HG03045 (cell line): ENCODE results near the gene TMEM242.

Experiments
- ATAC-seq: cut with Tn5 transposase; IDR thresholded peaks from one replicate; pipeline ENCODE4 v1.9.1; 2021; ENCODE audit warnings: mild to moderate bottlenecking, moderate library complexity; ENCODE audit not compliant: unreplicated experiment

TMEM242 gene

DNA sequence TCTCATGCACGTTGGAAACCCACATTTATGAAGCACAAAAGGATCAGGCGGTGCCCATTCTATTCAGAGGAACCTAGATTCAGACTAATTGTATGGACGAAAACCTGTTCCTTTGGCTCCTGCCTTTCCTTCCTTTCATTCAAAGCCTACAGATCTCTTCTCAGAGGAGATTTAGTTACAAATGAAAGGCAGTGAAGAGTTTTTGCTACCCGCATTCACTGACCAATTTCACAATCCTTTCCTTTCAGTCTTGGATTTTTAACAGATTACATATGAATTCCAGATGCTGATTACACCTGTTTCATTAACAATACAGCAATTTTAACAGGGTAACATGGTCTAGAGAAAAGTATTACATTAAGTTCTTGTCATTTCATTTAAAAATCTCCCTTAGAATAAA is 32.0 kb downstream of the TMEM242 start:
- ATAC-seq = no peak

DNA sequence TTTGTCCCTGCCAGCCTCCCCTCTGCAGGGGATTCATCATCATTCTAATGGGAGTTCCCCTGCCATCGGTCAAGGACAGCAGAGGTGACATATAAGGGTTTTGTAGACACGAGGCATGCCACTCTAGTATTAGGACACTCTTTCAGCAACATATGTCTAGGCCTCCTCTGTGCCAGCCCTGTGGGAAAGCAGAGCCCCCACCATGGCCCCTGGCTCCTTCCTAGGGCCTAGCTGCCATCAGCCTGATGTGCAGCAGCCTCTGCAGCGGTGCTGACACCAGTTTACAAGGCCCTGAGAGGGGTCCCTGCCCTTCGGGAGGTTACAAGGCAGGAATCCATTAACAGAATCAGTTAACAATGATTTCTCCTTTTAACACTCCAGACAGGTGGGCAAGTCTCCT is 32.5 kb downstream of the TMEM242 start:
- no peak for ATAC-seq

DNA sequence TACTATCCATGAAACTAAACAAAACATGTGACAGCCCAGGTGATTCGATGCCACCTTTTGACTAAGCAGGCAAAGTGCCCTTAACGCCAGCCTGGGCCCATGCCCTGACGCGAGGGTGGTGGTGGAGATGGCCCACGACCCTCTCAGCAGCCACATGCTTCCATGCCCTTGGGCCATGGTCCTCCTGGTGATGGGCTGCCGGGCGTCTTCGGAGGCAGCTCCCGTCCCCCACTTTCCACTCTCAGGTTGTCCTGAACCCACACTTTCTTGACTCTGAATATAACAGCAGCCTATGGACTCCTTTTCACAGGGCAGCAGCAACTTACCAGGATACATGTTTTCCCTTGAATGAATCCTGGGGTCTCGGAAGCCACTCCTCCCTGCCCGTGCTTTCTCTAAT is 33.6 kb downstream of the TMEM242 start:
- ATAC-seq = no peak

DNA sequence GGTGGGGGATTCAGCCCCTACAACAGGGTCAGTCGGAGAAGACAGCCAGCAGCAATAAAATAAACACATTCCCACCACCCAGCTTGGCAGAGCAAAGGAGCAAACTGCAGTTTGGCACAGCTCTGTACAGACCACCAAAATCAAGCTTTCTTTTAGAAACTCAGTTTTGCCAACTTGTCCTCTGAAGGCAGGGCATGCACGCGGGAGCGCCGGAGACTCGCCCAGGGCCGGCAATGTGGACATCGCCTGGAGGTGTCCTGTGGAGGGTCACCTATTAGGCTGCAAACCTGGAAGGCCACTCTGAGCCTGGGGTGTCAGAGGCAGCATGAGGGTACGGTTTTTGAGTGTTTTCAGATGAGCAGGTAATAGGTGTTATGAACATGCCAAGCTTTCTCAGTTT is 34.7 kb downstream of the TMEM242 start:
- no peak for ATAC-seq

DNA sequence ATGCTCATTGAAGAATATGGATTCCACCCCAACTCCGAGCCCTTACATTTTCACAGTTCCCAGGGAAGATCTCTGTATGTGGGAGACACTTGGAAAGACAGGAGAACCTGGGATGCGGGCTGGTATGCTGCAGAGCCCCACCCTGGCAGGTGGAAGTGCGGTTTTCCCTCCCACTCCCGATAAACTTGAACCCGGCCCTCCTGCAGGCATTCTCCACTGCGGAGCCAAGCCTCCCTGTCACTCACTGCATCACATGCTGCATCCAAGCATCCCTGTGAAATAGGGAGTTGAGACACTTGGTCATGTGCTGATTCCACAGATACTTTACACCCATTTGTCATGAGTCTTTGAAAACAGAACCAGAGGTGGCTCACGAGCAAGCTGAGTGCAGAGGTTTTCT is 35.4 kb downstream of the TMEM242 start:
- ATAC-seq = no peak

DNA sequence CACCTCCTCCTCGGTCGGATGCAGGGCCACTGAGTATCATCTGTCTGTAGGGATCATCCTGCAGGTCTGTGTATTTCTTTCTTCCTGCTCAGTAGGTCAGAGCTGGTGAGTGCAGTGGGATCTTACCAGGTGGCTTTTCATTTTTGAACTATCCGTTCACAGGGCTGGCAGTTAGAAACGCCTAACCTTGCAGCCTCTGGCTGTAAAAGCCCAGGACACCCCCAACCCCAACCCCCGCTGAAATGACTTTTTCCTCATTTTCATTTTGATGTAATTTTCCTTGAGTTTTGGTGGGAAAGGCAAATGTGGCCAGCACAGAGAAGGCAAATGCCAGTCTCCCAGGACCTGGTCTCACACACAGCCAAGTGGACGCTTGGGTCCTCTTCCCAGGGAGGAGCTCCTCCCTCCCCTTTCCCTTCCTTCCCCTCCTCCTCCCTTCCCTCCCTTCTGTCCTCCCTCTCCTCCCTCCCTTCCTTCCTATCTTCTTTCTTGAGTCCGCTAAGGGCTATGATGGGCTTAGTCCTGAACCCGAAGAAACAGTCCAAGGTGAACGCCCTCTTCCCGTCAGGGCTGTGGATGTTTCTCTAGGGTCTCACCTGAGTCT is 36.0 kb downstream of the TMEM242 start:
- no peak for ATAC-seq

DNA sequence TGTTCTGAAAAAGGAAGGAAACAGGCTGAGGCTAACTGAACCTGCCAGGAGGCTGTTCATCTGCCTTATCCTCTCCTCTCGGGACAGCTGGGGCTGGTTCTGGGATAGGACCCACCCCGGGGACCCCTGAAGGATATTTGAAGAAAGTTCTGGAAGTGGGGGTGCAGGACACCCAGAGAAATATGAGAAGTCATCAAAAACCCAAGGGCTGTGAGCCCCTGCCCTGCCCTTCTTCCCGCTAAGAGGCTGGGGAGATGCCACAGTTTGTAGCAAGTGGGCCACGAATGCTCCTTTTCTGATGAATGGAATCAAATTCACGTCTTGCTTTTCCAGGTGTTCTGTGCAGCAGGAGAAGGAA is 37.9 kb downstream of the TMEM242 start:
- ATAC-seq = no peak

DNA sequence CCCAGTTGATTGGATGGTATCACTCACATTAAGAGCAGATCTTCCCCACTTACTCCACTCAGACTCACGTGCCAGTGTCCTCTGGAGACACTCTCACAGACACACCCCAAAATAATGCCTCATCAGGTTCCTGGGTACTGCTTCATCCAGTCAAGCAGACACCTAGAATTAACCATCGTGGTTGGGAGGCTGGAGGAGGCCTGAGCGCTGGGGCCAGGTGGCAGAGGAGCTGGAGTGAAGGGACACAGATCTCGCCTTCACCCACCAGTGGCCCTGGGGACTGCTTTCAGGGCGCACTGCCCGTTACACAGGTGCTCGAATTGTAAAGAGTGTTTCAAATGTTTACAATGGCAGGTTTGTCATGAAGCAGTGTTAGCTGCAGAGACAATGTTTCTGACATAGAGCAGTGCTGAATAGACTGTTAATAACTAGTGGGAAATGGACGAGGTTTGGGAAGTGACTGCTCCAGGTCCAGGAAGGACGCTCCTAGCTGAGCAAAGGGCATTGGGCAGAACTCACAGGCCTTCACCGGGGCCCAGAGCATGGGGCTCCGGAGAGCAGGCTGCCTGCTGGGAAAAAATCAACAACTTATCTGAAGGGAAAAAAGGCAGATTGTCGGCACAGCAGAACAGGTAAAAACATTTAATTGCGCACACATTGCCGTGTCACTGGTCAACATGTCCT is 38.4 kb downstream of the TMEM242 start:
- ATAC-seq = no peak

DNA sequence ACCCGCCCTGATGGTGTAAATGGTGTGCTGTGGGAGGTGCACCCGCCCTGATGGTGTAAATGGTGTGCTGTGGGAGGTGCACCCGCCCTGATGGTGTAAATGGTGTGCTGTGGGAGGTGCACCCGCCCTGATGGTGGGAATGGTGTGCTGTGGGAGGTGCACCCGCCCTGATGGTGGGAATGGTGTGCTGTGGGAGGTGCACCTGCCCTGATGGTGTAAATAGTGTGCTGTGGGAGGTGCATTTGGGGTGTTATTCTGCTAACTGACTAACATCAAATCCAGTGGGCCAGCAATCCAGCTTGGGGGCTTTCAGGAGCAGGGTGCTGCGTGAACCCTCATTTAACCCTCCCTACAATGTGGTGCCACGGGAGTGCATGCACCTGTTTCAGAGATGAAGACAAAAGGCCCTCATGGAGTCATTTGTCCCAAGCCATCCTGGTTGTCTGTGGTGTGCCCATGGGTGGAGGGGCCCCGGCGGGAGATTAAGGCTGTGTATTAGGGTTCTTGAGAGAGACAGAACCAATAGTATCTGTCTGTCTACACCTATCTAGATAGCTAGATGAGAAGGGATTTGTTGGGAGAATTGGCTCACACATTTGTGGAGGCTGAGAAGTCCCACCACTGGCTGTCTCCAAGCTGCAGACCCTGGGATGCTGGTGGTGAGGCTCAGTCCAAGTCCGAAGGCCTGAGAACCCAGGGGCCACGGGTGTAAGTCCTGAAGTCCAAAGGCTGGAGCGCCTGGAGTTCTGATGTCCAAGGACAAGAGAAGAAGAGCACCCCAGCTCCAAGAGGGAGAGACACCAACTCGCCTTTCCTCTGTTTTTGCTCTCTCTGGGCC is 39.2 kb downstream of the TMEM242 start:
- no peak for ATAC-seq

DNA sequence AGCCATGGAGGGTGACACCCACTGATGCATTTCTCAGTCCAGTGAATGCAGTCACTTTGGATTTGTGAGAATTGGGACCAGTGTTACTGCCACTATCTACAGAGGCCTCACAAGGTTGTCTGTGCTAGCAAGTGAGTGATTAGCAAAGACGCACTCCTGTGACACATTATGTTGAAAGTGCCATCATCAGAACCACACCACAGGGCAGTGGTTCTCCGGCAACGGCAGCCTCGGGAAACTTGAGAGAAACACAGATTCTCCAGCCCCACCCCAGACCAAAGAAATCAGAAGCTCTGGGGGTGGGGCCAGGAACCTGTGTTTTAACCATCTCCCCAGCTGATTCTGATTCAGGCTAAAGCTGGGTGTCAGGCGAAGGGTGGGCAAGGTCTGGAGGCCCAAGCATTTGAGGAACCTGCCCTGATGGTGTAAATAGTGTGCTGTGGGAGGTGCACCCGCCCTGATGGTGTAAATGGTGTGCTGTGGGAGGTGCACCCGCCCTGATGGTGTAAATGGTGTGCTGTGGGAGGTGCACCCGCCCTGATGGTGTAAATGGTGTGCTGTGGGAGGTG is 39.9 kb downstream of the TMEM242 start:
- ATAC-seq = no peak

DNA sequence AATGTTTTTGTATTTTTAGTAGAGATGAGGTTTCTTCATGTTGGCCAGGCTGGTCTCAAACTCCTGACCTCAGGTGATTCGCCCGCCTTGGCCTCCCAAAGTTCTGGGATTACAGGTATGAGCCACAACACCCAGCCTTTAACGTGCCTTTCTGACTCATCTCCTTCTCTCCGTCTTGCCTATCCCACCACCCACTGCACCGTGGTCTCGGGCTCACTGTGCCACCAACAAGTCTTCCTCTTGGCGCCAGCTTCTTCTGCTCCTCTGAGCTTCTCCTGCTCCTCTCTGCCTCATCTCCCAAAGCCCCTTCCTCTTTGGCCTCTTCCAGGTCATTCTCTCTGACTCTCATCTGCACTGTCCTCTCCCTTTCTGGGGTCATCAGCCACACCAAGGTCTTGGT is 41.0 kb downstream of the TMEM242 start:
- no peak for ATAC-seq

DNA sequence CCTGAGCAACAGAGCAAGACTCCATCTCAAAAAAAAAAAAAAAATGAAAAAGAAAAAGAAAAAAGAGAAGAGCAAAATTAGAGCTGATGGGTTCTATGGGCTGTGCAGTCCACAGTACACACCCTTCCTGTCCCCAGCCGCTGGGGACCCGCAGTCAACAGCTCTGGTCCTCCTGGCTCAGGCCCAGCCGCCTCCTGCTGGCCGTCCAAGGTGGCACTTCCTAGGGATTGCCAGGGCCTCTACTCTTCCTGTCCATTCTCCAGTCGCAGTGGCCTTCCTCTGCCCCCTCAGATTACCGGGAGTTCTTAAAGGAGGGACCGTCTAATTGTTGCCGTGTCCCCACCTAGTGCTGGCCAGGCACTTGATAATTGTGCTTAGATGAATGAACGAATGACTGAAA is 41.7 kb downstream of the TMEM242 start:
- ATAC-seq = no peak

DNA sequence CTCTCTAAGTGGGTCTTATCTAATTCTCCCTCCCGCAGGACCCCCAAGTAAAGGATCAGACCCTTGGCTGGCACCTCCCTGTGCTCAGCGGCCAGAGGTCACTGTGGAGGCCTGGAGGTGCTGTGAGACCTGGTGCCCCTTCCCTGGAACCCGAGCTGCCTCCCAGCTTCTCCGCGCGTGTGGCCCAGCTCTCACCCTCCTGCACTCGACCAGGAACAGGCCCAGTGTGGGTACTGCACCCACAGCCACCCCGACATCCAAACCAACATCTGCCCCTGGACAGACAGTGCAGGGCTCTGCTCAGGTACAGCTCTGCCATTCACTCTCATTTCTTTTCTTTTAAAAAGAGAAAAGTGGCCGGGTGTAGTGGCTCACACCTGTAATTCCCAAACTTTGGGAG is 42.4 kb downstream of the TMEM242 start:
- ATAC-seq = no peak

DNA sequence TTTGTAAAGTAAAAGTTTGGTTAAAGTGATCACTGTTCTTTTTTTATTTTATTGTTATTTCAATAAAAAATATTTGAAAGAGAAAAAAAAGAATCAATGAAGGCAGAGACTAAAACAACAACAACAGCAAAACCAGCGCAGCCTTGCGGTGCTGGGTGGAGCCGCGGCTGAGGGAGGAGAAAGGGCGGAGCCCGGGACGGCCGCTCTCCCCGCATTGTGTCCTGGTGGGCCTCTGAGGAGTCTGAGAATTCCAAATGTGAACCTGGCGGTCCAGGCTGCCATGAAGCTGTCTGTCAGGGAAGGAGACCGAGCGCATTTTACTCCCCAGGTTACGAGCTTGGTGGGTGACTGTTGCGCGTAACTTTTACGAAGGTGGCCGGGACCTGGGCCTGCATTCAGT is 43.2 kb downstream of the TMEM242 start:
- ATAC-seq = no peak

DNA sequence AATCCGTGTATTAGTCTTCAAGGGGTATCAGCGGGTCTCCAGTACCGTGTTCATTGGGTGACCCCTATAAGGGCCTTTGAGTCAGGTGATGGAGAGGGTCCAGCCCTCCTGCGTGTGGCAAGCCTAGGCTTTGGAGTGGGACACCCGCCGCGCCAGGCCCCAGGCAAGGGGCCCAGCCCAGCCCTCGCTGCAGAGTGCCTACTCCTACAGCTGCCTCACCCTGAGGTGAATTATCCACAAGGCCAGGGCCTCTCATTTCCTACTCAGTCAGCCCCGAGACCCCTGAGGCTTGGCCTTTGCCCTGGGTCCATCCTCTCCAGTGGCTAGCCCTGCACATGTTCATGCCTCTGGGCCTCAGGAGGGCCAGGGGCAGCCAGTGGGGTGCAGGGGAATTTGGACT is 45.1 kb downstream of the TMEM242 start:
- no peak for ATAC-seq

DNA sequence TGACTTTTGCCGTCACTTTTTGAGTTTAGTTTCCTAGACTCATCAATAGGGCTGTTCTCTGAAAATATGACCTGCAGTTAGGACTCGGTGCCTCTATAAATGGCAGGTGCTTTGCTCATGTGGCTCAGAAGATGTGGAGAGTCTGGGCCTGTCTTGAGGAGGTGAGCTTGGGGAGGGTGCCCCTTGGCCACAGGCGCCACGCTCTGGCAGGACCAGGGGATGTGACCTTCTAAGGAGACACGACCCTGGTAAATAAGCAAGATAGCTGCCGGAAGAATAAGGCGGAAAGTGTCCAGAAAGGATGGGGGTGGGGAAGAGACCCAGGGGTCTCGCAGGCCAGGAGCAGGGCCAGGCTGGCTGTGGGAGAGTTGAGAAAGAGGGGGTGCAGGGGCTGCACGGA is 46.6 kb downstream of the TMEM242 start:
- no peak for ATAC-seq

DNA sequence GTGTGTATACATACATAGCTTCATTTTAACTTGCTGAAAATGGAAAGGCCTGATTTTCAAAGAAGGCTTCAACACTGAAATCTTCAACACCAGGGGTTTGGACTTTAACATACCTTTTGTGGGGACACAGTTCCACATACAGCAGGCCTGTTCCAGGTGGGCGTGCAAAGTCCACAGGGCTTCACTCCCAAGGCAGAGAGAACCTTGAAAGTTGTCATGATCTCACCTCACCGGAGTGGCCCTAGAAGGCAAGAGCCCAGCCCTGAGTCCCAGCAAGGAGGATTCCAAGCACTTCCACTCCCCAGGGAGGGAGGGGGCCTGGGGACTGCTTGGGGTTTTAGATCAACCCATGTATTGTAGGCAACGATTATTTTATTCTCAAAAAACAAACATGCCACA is 47.2 kb downstream of the TMEM242 start:
- ATAC-seq = no peak

DNA sequence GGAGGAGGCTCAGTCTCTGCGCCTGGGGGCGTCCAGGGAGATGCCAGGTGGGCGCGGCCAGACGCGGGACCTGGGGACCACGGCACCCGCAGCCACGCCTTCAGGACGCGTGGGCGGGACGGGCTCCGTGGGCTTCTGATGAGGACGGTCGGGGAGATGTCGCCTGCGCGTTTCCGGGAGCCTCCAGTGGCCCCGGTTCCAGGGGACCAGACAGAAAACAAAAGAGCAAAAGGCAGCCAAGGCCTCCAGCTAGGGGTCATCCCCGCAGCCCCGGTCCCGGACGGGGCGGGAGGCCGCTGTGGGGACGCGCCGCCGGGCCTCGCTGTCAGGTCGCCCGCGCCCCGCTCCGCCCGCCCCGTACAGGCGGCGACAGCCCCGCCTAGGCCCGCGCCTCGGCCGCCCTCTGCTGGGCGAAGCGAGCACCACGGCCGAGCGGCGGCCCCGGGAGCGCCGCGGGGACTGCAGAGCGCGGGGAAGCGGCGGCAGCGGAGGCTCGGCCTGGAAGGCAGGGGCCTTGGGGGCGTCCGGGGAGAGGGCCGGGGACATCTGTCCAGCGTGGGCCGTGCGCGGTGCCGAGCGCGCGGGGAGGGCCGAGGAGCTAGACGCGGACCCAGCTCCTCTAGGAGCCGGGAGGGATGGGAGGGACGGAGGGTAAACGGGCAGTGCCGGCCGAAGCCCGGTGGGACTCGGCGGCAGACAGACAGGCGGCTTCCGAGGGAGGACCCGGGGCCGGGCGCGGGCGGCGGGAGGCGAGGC is 48.7 kb downstream of the TMEM242 start:
- peak; percentile 96 for ATAC-seq

DNA sequence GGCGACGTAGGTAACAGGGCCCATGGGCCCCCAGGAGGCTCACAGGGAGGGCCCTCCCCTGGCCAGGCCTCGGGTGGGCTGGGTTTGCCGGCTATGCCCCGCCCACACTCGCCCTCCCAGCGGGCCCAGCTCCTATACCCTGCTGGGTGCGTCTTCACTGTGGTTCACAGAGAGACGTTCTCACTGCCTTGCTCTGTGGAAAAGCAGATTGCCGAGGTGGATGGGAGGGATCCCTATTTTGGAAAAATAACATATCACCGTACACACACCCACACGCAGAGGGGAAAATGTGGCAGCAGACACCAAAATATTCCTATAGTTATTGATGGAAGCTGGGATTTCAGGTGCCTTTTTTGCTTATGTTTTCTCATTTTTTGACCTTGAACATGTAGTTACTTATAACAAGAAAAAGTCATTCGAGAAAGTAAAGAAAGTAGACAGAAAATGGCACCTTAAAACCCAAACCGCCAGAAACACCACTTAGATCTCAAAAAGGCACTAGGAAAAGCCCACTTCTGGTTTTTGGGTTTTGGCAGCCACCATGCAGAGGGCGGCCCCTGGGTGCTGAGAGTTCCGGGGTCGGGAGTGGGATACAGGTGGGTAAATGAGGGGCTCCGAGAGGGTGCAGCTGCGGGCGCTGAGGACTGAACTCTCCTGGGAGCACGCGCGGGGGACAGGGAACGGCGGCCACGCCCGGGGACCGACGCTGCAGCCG is 49.4 kb downstream of the TMEM242 start:
- peak; percentile 41 for ATAC-seq
